ENCODE data around the gene PCA3.

DNA sequence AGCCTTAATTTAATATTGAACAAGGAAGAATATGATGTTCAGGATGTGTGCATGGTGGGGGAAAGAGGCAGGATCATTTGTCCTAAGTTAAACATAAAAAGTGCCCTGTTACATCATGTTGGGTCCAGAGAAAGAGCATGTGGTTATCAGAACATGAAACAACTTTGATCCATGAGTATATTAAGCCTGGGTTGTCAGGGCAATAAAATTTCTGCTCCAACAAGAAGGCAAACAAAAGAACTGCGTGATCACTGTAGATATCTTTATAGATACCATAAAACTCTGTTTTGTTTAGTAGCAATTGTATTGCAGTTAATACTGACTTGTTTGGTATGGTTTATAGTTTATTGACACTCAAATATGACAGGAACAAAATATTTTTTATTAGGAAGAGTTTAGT, 35.2 kb downstream of the PCA3 start:
- TF ChIP-seq EZH2 (IDR thresholded peaks at IDR 0.05; ENCODE audit: borderline replicate concordance, low read length), result no peak
- TF ChIP-seq, protein P1, sequence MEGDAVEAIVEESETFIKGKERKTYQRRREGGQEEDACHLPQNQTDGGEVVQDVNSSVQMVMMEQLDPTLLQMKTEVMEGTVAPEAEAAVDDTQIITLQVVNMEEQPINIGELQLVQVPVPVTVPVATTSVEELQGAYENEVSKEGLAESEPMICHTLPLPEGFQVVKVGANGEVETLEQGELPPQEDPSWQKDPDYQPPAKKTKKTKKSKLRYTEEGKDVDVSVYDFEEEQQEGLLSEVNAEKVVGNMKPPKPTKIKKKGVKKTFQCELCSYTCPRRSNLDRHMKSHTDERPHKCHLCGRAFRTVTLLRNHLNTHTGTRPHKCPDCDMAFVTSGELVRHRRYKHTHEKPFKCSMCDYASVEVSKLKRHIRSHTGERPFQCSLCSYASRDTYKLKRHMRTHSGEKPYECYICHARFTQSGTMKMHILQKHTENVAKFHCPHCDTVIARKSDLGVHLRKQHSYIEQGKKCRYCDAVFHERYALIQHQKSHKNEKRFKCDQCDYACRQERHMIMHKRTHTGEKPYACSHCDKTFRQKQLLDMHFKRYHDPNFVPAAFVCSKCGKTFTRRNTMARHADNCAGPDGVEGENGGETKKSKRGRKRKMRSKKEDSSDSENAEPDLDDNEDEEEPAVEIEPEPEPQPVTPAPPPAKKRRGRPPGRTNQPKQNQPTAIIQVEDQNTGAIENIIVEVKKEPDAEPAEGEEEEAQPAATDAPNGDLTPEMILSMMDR (conservative IDR thresholded peaks at IDR 0.05 in 1 of 2, IDR thresholded peaks at IDR 0.05 in 1 of 2; ENCODE audit: extremely low read depth in 1 of 2, insufficient read depth in 1 of 2, low read depth in 1 of 2, low read length in 2 of 2), result no peak

All from mammary epithelial cell (primary cell).